GM12878 (cell line): ENCODE results near the gene MCRIP2. TPM values are rescaled to one million over a fixed set of nuclear protein-coding genes. Genes with fewer than 3 reads are reported as not detected.

Experiments used
- ATAC-seq: fragments of 200-7000 bp; cut with Tn5 transposase; 3 replicates; pipeline ENCODE4 v1.9.1; 2020; ENCODE audit warnings: mild to moderate bottlenecking, moderate library complexity
- BruUV-seq: library from RNA; stranded (reverse); fragments of 400-500 nt; replicated peaks from 2 replicates; lab custom pipeline; 2021; lab: Mats Ljungman, UMichigan
- CTCF ChIA-PET: fragments of 300-600 bp; sonication (Branson Sonifier 250); formaldehyde crosslinking; extraction: SDS; loops from one replicate; lab custom pipeline; 2021; ENCODE audit warnings: inconsistent platforms; lab: Yijun Ruan, JAX
- POLR2A ChIA-PET: fragments of 350-600 bp; formaldehyde crosslinking; extraction: SDS; loops from one replicate; lab custom pipeline; 2021; ENCODE audit warnings: inconsistent platforms; lab: Charles Lee
- RAD21 ChIA-PET: fragments of 300-600 bp; sonication (Branson Sonifier 250); formaldehyde crosslinking; loops from one replicate; lab custom pipeline; 2023; ENCODE audit warnings: antibody characterized with exemption; ENCODE audit not compliant: unreplicated experiment; lab: Charles Lee
- SMC1A ChIA-PET: fragments of 300-600 bp; sonication (Branson Sonifier 250); formaldehyde crosslinking; loops from one replicate; lab custom pipeline; 2023; ENCODE audit not compliant: unreplicated experiment, uncharacterized antibody; lab: Charles Lee
- DNase-seq: peaks from one replicate; pipeline ENCODE4 v3.0.0-alpha.2; 2011; ENCODE audit warnings: low read depth, low spot score
- FAIRE-seq: peaks from 3 replicates; lab custom pipeline; 2011; peaks lifted over from hg19 to GRCh38; lab: Jason Lieb, UNC
- H2AFZ ChIP-seq: 2 replicates; pipeline ENCODE4 v1.6.0; 2011; ENCODE audit warnings: low read depth, low read length, control low read depth; ENCODE audit not compliant: control insufficient read depth
- H3K27ac ChIP-seq: 2 replicates; pipeline ENCODE4 v1.5.1; 2011; ENCODE audit warnings: control low read depth; ENCODE audit not compliant: control insufficient read depth, insufficient read depth
- H3K27me3 ChIP-seq, 2 experiments: replicated peaks in 1 of 2; 2 replicates each; pipeline versions ENCODE4 v1.6.0 to v1.6.1; 2011; ENCODE audit warnings: low read length in 1 of 2; ENCODE audit not compliant: control insufficient read depth in 2 of 2, insufficient read depth in 2 of 2
- H3K36me3 ChIP-seq, 2 experiments: 2 replicates each; pipeline ENCODE4 v1.5.1; 2011; ENCODE audit warnings: low read length in 1 of 2; ENCODE audit not compliant: control insufficient read depth in 2 of 2, insufficient read depth in 2 of 2
- H3K4me1 ChIP-seq: 2 replicates; pipeline ENCODE4 v1.6.1; 2011; ENCODE audit warnings: mild to moderate bottlenecking, low read length, moderate library complexity, mixed read lengths; ENCODE audit not compliant: control insufficient read depth, insufficient read depth
- H3K4me2 ChIP-seq: 2 replicates; pipeline ENCODE4 v1.6.0; 2011; ENCODE audit warnings: control low read depth; ENCODE audit not compliant: control insufficient read depth, insufficient read depth
- H3K4me3 ChIP-seq: fragments of 200-600 bp; sonication (generic); 2 replicates; pipeline ENCODE4 v1.5.1; 2016
- H3K79me2 ChIP-seq: 2 replicates; pipeline ENCODE4 v1.6.0; 2011; ENCODE audit warnings: low read length; ENCODE audit not compliant: control insufficient read depth, insufficient read depth
- H3K9ac ChIP-seq: 2 replicates; pipeline ENCODE4 v1.8.0; 2011; ENCODE audit warnings: low read length, control low read depth, mixed read lengths; ENCODE audit not compliant: control insufficient read depth, insufficient read depth
- H3K9me3 ChIP-seq: replicated peaks from 3 replicates; pipeline ENCODE4 v1.5.1; 2011; ENCODE audit warnings: mild to moderate bottlenecking, low read length; ENCODE audit not compliant: control insufficient read depth, insufficient read depth
- H4K20me1 ChIP-seq: 2 replicates; pipeline ENCODE4 v1.6.0; 2011; ENCODE audit not compliant: control insufficient read depth, insufficient read depth
- E4F1 ChIP-seq: fragments of 450-650 bp; IDR thresholded peaks from 2 replicates; pipeline ENCODE4 v1.6.1; 2018; ENCODE audit warnings: borderline replicate concordance, mild to moderate bottlenecking; ENCODE audit not compliant: partially characterized antibody
- PAX5 ChIP-seq: IDR thresholded peaks from 2 replicates; pipeline ENCODE4 v1.6.1; 2011; ENCODE audit warnings: low read depth, low read length, borderline replicate concordance
- POLR2A ChIP-seq: IDR thresholded peaks from 2 replicates; pipeline ENCODE4 v1.6.1; 2011; ENCODE audit warnings: low read depth, mild to moderate bottlenecking, low read length
- PRDM15 ChIP-seq: fragments of 450-650 bp; formaldehyde crosslinking; IDR thresholded peaks from 2 replicates; pipeline ENCODE4 v1.4.0; 2020; ENCODE audit warnings: mild to moderate bottlenecking, moderate library complexity
- RAD51 ChIP-seq: fragments of 450-650 bp; IDR thresholded peaks from 2 replicates; pipeline ENCODE4 v1.6.1; 2016; ENCODE audit warnings: moderate library complexity, mild to moderate bottlenecking, inconsistent platforms
- RCOR1 ChIP-seq: conservative IDR thresholded peaks from 2 replicates; pipeline ENCODE4 v1.6.1; 2012; ENCODE audit warnings: low read depth, low read length, improper control_type of control experiment
- SRF ChIP-seq, 2 experiments: IDR thresholded peaks; 2 replicates each; pipeline ENCODE4 v1.6.1; 2011; ENCODE audit warnings: low read depth in 2 of 2, low read length in 2 of 2, mild to moderate bottlenecking in 1 of 2, moderate library complexity in 1 of 2
- SUPT20H ChIP-seq: IDR thresholded peaks from 2 replicates; pipeline ENCODE4 v1.6.1; 2011; ENCODE audit warnings: low read depth, mild to moderate bottlenecking, low read length, moderate library complexity, borderline replicate concordance; ENCODE audit not compliant: control insufficient read depth
- WGBS: methylation state at CpG from one replicate; pipeline ENCODE4 v1.1.6; 2016; ENCODE audit warnings: low lambda C conversion rate; ENCODE audit not compliant: insufficient replicate concordance, insufficient coverage; ENCODE audit errors: missing lambda C conversion rate; 5-methylcytosine and 5-hydroxymethylcytosine counted together
- in situ Hi-C: fragments of 300-500 bp; cut with MboI; formaldehyde crosslinking; loops from 9 replicates; pipeline ENCODE4 v1.14.3; 2018; ENCODE audit warnings: mixed read lengths
- intact Hi-C: fragments of 100-400 bp; cut with micrococcal nuclease; formaldehyde crosslinking; loops from one replicate; pipeline ENCODE4 v1.14.2; 2022; ENCODE audit not compliant: unreplicated experiment
- polyA plus RNA-seq, 11 experiments: library from polyadenylated mRNA; depleted of rRNA in 4 of 11; unstranded in 6 of 11; stranded (reverse) in 5 of 11; fragments of >200 nt; fragmentation: Nextera tagmentation in 4 of 11; fragmentation: Illumina TruSeq in 1 of 11; extraction: Ambion mirVana in 4 of 11; extraction: Trizol in 1 of 11; gene quantifications; 1 replicate in 1 of 11; 2 replicates in 10 of 11; pipeline versions ENCODE4 v1.2.1 to v1.2.3, GENCODE V29; 2011 to 2016; ENCODE audit warnings: inconsistent platforms in 2 of 11, missing spikeins in 2 of 11, low read depth in 1 of 11
- total RNA-seq, 4 experiments: library from RNA; depleted of rRNA in 3 of 4; stranded (reverse); fragments of >200 nt in 3 of 4; fragmentation: Illumina TruSeq in 1 of 4; extraction: Trizol in 1 of 4; gene quantifications; 2 replicates each; pipeline versions ENCODE4 v1.2.1 to v1.2.3, GENCODE V29; 2013 to 2021

MCRIP2 gene
- total and polyA plus RNA-seq, 10 of the 15 experiments (the other 5 are each of a cell fraction or from before 2014, with no cell fraction given), result 0.19 to 93.1 (median 57.9) TPM

GRCh38 chr16:629833-630248 is 11.8 kb upstream of the MCRIP2 start:
- ChIA-PET RAD21 (no interaction called here), SMC1A (no interaction called here), CTCF (no interaction called here), POLR2A (no interaction called here)
- DNase-seq (no peak), FAIRE-seq (no peak), ATAC-seq (no peak)
- peaks cover 0 to 4% of the 10 kb centered on the region in 2 experiments; a peak in 3 of 4 replicates for H3K36me3 ChIP-seq
- in situ Hi-C loops (no loop called here), intact Hi-C loops (no loop called here)
- no peaks in the 10 kb centered on the region for H3K27me3 ChIP-seq
- H3K9ac ChIP-seq, result no peak overlapping the region
- H4K20me1 ChIP-seq, result no peaks in the 10 kb centered on the region
- TF ChIP-seq SRF (IDR thresholded peaks at IDR 0.05; ENCODE audit: low read depth in 2 of 2, low read length in 2 of 2) (no peak), PRDM15 (CRISPR knock-in tag) (no peak), POLR2A (no peak; the same call in 1 of the 2 replicates), PAX5 (no peak), SUPT20H (no peak), RCOR1 (no peak), E4F1 (no peak), RAD51 (no peak)
- H3K4me2 ChIP-seq, result no peak overlapping the region
- no TSS peak for BruUV-seq
- H3K79me2 ChIP-seq, result peaks cover 2% of the 10 kb centered on the region
- 69% methylated on average over 10 of the region's 11 CpGs for WGBS
- H3K4me3 ChIP-seq, result no peak overlapping the region
- H3K27ac ChIP-seq, result no peak overlapping the region
- H3K9me3 ChIP-seq, result no peaks in the 10 kb centered on the region
- H2AFZ ChIP-seq, result no peak overlapping the region
- H3K4me1 ChIP-seq, result no peaks in the 10 kb centered on the region; the same call in 1 of the 2 replicates
